OCI-LY7 (cell line): ENCODE measurements around the gene RABEPK. TPM values are rescaled to one million over a fixed set of nuclear protein-coding genes. Genes with fewer than 3 reads are reported as not detected.
A peak's percentile ranks its signal among the peaks of the same experiment; 100 is the strongest.

Source experiments
- BruUV-seq: library from RNA; stranded (reverse); fragments of 400-500 nt; replicated peaks from 2 replicates; lab custom pipeline; 2021; lab: Mats Ljungman, UMichigan
- CTCF ChIA-PET: fragments of 300-600 bp; sonication (Branson Sonifier 250); formaldehyde crosslinking; loops from one replicate; lab custom pipeline; 2022; ENCODE audit warnings: antibody characterized with exemption; ENCODE audit not compliant: unreplicated experiment; lab: Charles Lee
- POLR2A ChIA-PET: fragments of 300-600 bp; sonication (Branson Sonifier 250); formaldehyde crosslinking; loops from one replicate; lab custom pipeline; 2022; ENCODE audit warnings: antibody characterized with exemption; lab: Charles Lee
- DNase-seq: peaks from one replicate; pipeline ENCODE4 v3.0.0-alpha.2; 2015; ENCODE audit warnings: low spot score
- H2AFZ ChIP-seq: fragments of 200-600 bp; sonication (generic), shearing (Covaris generic); 2 replicates; pipeline ENCODE4 v1.6.1; 2014; ENCODE audit warnings: mild to moderate bottlenecking, antibody characterized with exemption, low read length, moderate library complexity
- H3K27ac ChIP-seq: fragments of 200-600 bp; sonication (generic); 2 replicates; pipeline ENCODE4 v1.5.1; 2014; ENCODE audit warnings: mixed run types, low read depth, mild to moderate bottlenecking, moderate library complexity, low read length, inconsistent platforms; ENCODE audit not compliant: poor library complexity, severe bottlenecking
- H3K36me3 ChIP-seq: fragments of 200-600 bp; sonication (generic); 2 replicates; pipeline ENCODE4 v1.6.1; 2014; ENCODE audit warnings: mild to moderate bottlenecking, antibody characterized with exemption, low read length, moderate library complexity, mixed read lengths; ENCODE audit not compliant: insufficient read depth
- H3K4me1 ChIP-seq: fragments of 200-600 bp; sonication (generic); 2 replicates; pipeline ENCODE4 v1.5.1; 2014; ENCODE audit warnings: mild to moderate bottlenecking, low read length; ENCODE audit not compliant: insufficient read depth, poor library complexity, severe bottlenecking
- H3K4me2 ChIP-seq: fragments of 200-600 bp; sonication (generic); 2 replicates; pipeline ENCODE4 v1.6.1; 2014; ENCODE audit warnings: mild to moderate bottlenecking, low read length
- H3K4me3 ChIP-seq: fragments of 200-600 bp; sonication (generic); 2 replicates; pipeline ENCODE4 v1.5.1; 2014; ENCODE audit warnings: mild to moderate bottlenecking, low read depth, low read length; ENCODE audit not compliant: poor library complexity, severe bottlenecking
- H3K79me2 ChIP-seq: fragments of 200-600 bp; sonication (generic); 2 replicates; pipeline ENCODE4 v1.6.1; 2016; ENCODE audit warnings: low read depth, mild to moderate bottlenecking, low read length, moderate library complexity, mixed read lengths; ENCODE audit not compliant: insufficient read depth
- H3K9me2 ChIP-seq: fragments of 200-600 bp; sonication (generic); 2 replicates; pipeline ENCODE4 v1.6.1; 2016; ENCODE audit warnings: mild to moderate bottlenecking, low read length, mixed read lengths; ENCODE audit not compliant: insufficient read depth
- H3K9me3 ChIP-seq: fragments of 200-600 bp; sonication (generic); 2 replicates; pipeline ENCODE4 v1.6.1; 2014; ENCODE audit warnings: mild to moderate bottlenecking, mixed run types, low read length, mixed read lengths
- H4K20me1 ChIP-seq: fragments of 200-600 bp; sonication (generic); 2 replicates; pipeline ENCODE4 v1.6.1; 2014; ENCODE audit warnings: mild to moderate bottlenecking, antibody characterized with exemption, low read length, moderate library complexity, mixed read lengths; ENCODE audit not compliant: insufficient read depth
- CTCF ChIP-seq: fragments of 200-600 bp; sonication (generic); conservative IDR thresholded peaks from 2 replicates; pipeline ENCODE4 v1.5.1; 2014; ENCODE audit warnings: mild to moderate bottlenecking, antibody characterized with exemption, low read length, moderate library complexity, mixed read lengths
- EZH2phosphoT487 ChIP-seq: fragments of 200-600 bp; sonication (generic); IDR thresholded peaks from 2 replicates; pipeline ENCODE4 v1.6.1; 2018; ENCODE audit warnings: low read depth, borderline replicate concordance, mild to moderate bottlenecking, mixed run types, antibody characterized with exemption, low read length, moderate library complexity, mixed read lengths
- intact Hi-C: fragments of 100-400 bp; cut with micrococcal nuclease; formaldehyde crosslinking; loops from one replicate; pipeline ENCODE4 v1.10.0; 2022; ENCODE audit not compliant: unreplicated experiment
- total RNA-seq, 2 experiments: library from RNA; depleted of rRNA in 1 of 2; stranded (reverse); fragments of >200 nt in 1 of 2; shearing (Covaris generic) in 1 of 2; gene quantifications; 2 replicates each; pipeline ENCODE4 v1.2.3, GENCODE V29; 2014 to 2022

RABEPK gene
- total RNA-seq, 2 experiments from 2014 or later, result 22.9 to 27.0 TPM

GRCh38 chr9:125183054-125183453 lies 17.3 kb upstream of the RABEPK start:
- intact Hi-C loops, result no loop called here
- H3K9me2 ChIP-seq, result no peaks in the 10 kb centered on the region
- TF ChIP-seq CTCF (no peak), EZH2phosphoT487 (no peak)
- peaks cover 41% of the 10 kb centered on the region for H3K36me3 ChIP-seq
- H3K79me2 ChIP-seq, result peaks cover 99% of the 10 kb centered on the region
- peaks cover 9% of the 10 kb centered on the region; the same call in 1 of the 2 replicates for H3K9me3 ChIP-seq
- no peak overlapping the region for H2AFZ ChIP-seq
- peaks cover 5% of the 10 kb centered on the region; the same call in 1 of the 2 replicates for H4K20me1 ChIP-seq
- H3K4me2 ChIP-seq, result no peak overlapping the region
- no peak for DNase-seq
- CTCF ChIA-PET, result no interaction called here
- H3K4me1 ChIP-seq, result peaks cover 12% of the 10 kb centered on the region
- no peak overlapping the region for H3K4me3 ChIP-seq
- POLR2A ChIA-PET, result interaction anchor here (1.3 kb wide), 1 partner anchor 15 kb away, joined by 4 read pairs; no protein-coding TSS in a partner anchor
- H3K27ac ChIP-seq, result no peak overlapping the region
- BruUV-seq, result TSS peak; percentile 8

GRCh38 chr9:125183561-125183960 lies 16.8 kb upstream of the RABEPK start:
- Histone ChIP-seq H3K9me3 (peaks cover 9% of the 10 kb centered on the region; the same call in 1 of the 2 replicates), H3K4me2 (no peak overlapping the region), H3K9me2 (no peaks in the 10 kb centered on the region), H3K27ac (no peak overlapping the region), H3K36me3 (peaks cover 36% of the 10 kb centered on the region), H3K4me1 (peaks cover 16% of the 10 kb centered on the region), H3K4me3 (no peak overlapping the region), H2AFZ (no peak overlapping the region), H3K79me2 (peaks cover 99% of the 10 kb centered on the region), H4K20me1 (peaks cover 5% of the 10 kb centered on the region; the same call in 1 of the 2 replicates)
- intact Hi-C loops, result no loop called here
- no TSS peak for BruUV-seq
- TF ChIP-seq CTCF, result no peak
- no peak for TF ChIP-seq EZH2phosphoT487
- ChIA-PET CTCF (no interaction called here), POLR2A (no interaction called here)
- DNase-seq, result no peak

DNA sequence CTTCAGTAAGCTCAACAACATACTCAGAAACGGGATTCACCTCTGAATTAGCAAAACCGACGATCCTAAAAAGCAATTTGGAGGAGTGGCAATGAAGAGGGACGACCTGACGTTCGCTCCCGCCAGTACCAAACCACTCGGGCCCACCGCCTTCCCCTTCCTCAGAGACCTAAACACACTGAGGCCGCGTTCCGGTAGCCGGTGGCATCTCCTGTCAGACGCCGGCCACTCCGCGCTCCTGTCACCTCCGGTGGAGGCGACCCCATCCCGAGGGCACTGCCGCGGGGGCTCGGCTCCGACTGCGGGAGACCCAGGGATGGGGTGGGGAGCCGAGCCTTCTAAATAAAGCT lies 11.4 kb upstream of the RABEPK start:
- Histone ChIP-seq H3K9me2 (no peaks in the 10 kb centered on the region), H3K9me3 (no peaks in the 10 kb centered on the region), H3K4me3 (peak overlapping the region; percentile 96), H3K36me3 (peaks cover 12% of the 10 kb centered on the region; the same call in 1 of the 2 replicates), H3K4me2 (peak overlapping the region; percentile 81), H2AFZ (peak overlapping the region; percentile 73; the same call in 1 of the 2 replicates), H3K4me1 (peaks cover 42% of the 10 kb centered on the region), H4K20me1 (peaks cover 5% of the 10 kb centered on the region; the same call in 1 of the 2 replicates), H3K27ac (peak overlapping the region; percentile 74), H3K79me2 (peaks cover 70% of the 10 kb centered on the region)
- ChIA-PET CTCF (interaction anchor here (0.6 kb wide), 1 partner anchor 95 kb away, joined by 3 read pairs; no protein-coding TSS in a partner anchor), POLR2A (no interaction called here)
- intact Hi-C loops, result loop anchor here (1.0 kb wide), 1 partner anchor 52 kb away; the partner anchor contains the start of gene HSPA5
- peak; percentile 51 for DNase-seq
- TF ChIP-seq EZH2phosphoT487 (no peak), CTCF (no peak)
- BruUV-seq, result TSS peak; percentile 82
